ENCODE data around the gene MYH6.

The MYH6 gene

DNA sequence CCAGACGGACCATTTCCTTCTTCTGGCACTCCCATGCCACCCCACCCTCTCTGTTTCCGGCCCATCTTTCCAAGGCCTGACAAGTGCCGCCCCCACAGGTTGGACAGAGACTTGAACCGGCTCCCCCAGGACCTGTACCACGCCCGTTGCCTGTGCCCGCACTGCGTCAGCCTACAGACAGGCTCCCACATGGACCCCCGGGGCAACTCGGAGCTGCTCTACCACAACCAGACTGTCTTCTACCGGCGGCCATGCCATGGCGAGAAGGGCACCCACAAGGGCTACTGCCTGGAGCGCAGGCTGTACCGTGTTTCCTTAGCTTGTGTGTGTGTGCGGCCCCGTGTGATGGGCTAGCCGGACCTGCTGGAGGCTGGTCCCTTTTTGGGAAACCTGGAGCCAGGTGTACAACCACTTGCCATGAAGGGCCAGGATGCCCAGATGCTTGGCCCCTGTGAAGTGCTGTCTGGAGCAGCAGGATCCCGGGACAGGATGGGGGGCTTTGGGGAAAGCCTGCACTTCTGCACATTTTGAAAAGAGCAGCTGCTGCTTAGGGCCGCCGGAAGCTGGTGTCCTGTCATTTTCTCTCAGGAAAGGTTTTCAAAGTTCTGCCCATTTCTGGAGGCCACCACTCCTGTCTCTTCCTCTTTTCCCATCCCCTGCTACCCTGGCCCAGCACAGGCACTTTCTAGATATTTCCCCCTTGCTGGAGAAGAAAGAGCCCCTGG lies 32.4 kb downstream of the MYH6 start:
- no peak for DNase-seq

DNA sequence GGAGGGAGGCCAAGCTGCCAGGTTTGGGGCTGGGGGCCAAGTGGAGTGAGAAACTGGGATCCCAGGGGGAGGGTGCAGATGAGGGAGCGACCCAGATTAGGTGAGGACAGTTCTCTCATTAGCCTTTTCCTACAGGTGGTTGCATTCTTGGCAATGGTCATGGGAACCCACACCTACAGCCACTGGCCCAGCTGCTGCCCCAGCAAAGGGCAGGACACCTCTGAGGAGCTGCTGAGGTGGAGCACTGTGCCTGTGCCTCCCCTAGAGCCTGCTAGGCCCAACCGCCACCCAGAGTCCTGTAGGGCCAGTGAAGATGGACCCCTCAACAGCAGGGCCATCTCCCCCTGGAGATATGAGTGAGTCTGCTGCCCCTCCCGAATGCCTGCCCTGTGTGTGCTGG lies 35.0 kb downstream of the MYH6 start:
- no peak for DNase-seq

DNA sequence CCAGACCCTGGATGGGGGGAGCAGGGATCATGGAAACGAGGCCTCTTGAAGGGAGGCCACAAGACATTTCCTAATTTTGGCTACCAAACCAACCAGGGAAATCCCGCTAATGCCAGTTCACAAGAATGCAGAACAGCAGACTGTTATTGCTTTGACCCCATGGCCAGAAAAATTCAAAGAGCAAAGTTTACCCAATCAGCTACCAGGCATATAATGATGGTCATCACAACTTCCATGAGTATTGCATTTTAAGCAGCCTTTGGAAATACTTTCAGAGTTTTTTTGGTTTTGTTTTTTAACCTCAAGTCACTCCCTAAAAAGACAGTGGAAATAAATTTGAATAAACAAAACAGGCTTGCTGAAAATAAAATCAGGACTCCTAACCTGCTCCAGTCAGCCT lies 35.6 kb downstream of the MYH6 start, which contains the start of gene IL25:
TSS of gene IL25 (plus strand) at position 301 of the 400 bp plus-strand sequence.
- DNase-seq: no peak

DNA sequence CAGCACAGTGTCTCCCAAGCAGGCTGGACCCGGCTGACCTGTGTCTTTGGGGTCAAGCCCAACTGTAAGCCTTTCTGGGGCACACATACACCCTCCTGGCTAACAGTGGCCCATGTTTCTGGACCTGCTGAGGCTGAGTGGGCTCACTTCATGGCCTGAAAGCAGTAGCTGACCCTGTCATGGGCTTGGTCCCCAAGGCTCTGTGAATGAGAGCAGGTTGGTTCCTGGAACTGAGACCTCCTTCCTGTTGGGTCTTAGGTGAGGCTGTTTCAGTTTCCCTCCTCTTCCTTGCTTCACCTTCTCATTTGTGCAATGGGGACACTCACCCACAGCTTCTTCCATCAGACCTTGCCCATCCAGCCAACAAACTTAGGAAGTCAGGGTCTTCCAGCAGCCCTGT lies 36.2 kb downstream of the MYH6 start:
- no peak for DNase-seq

DNA sequence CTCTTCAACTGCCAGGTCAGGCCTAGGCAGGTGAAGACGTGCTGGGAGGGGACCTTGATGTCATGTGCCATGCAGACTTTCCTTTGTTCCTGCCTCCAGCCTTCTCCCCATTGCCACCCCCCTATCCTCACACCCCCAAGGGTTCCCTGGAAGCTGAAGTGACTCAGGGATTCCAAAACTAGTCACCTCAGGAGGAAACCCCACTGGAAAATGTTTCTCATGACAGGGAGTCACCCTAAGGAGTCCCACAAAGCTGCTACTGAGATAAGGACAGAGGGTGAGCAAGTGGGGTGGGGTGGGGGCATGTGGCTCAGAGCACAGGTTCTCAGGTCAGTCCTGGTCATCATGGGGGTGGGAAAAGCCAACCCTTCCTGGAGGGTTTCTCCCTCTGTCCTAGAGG lies 37.9 kb downstream of the MYH6 start:
- no peak for DNase-seq

DNA sequence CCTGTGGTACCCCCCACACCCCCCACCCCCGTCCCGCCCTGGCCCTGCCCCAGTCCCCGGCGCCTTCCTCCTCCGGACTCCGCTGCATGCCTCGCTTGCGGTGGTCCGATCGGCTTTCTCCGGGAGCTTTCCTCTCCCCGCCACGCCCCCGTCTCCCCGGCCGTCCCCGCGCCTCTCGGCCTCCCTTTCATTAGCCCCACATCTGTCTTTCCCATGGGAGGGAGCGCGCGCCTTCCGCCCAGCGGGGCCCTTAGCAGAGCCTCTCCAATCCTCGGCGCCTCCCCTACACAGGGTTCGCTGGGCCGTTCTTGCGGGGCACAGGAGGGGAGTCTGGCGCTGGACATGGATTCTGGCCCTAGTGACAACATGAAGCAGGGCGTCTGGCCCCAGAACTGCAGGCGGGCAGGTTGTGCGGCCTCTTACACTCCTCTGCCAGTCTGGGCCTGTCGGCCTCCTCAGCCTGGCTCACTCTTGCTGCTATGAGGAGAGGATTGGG lies 41.6 kb downstream of the MYH6 start:
- no peak for DNase-seq

DNA sequence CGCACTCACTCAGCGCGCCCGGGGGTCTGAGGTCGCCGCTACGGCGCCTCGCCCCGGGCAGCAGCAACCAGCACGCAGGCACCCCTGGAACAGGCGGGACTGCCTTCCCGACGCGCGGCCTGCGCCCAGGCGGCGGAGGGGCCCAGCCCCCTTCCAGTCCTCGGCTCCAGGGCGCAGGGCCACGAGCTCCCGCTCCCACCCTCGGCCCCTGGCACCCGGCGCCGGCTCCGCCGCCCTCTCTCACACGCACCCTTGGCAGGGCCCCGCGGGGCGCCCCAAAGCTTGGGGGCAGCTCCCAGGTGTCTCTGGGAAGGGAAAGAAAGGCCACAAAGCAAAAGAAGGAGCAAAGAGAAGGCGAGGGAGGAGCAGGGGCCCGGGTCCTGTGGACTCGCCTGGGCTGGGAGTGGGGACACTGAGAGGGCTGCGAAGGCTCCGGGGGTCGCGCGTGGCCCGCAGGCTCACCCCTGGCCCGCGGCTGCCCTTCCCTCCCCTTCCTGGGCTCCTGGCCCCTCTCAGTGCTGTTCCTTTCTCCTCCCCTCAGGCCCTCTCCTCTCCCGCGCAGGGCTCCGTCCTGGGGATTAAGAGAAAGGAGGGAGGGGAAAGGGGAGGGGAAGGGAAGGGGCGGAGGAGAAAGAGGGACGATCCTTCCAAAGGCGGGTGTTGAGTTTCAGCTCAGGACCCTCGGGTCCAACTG lies 42.2 kb downstream of the MYH6 start:
- DNase-seq: no peak

DNA sequence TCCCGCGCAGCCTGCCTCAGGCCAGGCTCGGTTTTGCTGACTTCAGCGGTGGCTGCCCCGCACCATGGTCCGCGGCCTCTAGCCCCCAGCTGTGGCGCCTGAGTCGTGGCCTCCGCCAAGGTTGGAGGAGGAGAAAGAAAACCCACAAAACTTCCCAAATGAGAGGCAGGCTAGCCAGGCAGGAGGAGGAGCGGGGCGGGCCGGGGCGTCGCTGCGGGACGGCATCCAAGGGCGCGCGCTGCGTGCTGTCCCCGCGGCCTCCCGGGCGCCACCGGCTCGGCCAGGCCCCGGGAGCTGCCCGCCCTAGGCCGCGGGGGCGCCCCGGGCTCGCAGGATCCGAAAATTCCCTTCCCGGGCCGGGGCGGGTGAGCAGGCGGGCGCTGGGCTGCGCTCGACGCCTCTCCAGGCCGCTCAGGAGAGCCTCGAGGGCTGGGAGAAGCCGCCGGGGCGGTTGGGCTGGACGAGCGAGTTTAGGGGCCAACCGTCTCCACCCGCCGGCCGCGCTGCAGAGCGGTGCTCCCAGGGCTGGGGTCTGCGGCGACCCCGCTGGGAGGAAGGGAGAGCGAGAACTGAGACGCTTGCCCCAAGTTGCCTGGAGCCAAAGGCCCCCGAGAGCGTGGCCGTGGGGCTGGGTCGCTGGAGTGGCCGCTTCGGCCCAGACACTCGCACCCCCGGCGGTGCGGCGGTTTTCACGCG lies 42.9 kb downstream of the MYH6 start, which contains the start of gene EFS:
TSS of gene EFS (minus strand) at position 137 of the 696 bp plus-strand sequence. CDS start 147 bp downstream, outside the sequence.
- no peak for DNase-seq

DNA sequence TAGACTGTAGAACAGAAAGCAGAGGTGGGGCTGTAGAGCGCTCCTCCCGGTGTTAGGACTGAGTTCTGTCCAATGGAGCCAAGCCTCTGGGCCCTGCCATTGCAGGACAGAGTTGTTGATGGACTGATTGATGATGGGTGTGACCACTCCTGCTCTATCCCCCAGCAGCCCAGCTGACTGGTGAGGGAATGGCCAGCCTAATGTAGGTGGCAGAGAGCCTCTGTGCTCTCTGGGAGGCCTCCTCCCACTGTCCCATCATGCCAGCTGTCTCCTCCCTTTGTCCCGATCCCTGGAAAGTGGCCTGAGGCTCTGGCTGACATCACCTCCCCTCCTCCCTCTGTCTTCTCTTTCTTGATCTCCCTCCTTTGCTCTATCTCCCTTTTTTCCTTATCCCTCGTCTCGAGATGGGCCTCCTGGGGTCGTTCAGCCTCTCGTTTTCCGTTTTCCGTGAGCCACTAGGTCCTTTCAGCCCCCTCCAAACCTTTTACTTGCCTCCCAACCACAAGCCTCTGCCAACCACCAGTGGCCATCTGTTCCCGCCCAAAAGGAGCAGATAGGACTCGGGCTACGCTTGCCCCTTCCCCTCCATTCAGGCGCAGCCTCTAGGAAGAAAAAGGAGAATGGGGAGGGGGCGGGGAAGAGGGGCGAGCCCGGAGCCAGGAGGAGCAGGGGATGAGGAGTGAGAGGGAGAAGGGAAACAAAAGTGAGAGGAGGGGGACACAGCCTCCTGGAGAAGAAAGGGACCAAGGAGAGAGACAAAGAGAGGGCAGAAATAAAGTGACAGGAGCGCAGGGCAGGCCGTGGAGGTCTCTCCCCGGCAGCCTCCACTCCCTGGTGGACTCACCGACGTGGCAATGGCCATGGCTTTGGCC lies 43.7 kb downstream of the MYH6 start:
- DNase-seq: no peak

DNA sequence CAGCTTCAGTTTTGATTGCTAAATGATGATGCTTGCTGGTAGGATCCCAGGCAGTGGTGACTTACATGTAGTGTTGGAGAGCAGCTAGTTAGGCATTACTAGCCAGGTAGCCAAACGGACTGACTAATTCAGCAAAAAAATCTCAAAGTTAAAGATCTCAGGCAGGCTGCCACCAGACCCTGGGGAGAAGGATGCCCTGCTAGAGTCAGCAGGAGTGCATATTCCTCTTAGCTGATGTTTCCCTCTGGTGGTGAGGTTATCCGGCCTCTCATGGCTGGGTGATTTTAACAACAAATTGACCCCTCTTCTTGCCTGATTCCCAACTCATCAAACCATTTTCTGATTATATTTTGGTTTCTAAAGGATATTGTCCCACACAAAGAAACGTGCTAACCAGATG lies 45.9 kb downstream of the MYH6 start:
- no peak for DNase-seq

DNA sequence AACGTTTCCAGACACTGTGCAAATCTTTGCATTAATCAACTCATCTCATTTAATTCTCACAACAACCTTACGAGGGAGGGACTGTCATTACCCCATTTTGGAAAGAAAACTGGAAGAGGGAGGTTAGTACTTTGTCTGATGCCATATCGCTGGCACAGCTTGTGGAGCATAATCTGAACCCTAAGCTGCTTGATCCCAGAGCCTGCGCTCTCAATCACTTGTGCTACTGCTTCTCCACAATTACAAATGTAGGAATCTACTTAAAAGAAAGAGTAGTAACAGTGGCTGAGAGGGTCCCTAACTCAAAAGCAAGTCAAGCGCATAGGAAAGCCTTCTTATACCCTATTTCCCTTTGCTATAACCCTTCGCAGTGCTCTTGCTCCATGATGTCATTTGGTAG lies 46.3 kb downstream of the MYH6 start:
- DNase-seq: no peak

DNA sequence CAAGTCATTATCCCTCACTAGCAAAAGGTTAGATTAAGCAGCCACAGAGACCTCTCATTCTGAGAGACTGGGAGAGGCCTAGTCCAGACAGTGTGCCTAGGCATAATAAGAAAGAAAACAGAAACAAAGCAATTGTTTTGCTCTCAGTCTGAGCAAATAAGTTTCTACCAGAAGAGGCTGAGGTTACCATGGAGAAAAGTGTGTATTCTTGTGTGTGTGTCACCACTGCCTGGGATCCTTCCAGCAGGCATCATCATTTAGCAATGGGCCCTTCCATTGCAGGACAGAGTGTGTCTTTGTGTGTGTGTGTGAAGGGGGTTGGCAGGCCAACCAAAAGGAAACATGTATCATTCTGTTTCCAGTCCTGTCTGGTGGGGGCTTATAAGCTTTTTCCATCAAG lies 46.8 kb downstream of the MYH6 start:
- DNase-seq: no peak

DNA sequence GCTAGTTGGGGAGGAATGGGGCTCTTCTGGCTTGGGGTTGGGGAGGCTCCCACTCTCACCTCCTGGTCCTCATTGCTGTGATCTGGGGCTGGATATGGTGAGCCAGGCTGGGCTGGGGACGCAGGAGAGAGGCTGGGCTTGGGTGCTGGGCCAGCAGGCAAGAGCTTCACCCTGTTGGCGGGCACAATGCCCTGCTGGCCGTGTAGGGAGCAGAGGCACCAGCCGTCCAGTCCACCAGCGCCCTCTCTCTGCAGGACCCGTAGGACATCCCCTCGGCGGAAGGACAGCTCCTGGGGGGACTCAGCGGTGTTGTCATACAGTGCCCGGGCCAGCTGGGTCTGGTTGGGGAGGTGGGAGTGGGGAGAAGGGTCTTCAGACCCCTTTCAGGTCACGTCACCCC lies 47.6 kb downstream of the MYH6 start:
- no peak for DNase-seq

DNA sequence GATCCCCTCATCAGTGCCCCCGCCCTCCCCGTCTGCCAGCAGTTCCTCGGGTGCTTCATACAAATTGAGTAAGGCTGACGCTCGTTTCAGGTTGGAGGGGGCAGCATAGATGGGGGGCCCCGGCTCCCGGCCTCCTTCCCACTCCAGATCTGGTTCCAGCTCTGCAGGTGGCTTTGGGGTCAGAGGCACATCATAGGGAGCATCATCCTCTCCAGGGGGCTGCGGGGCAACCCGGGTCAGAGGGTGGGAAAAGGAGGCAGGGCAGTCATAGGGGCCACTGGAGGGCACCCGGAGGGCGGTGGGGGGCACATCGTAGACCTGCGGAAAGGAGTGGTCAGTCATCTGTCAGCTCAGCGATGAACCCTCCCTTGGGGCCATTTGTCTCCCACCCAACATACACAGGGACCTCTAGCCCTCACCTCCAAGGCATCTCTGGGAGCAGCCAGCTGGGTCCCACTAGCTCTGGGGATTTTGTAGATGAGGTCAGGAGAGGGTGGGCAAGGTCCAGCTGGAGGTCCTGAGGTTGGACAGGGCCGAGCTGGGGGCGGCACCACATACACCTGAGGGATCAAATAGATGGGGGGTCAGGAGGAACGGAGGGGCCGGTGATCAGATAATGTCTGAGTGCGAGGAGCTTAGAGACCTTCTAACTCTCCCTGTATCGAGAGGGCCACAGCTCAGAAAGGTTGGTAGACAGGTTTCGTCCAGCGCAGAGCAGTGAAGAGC lies 48.2 kb downstream of the MYH6 start:
- no peak for DNase-seq

DNA sequence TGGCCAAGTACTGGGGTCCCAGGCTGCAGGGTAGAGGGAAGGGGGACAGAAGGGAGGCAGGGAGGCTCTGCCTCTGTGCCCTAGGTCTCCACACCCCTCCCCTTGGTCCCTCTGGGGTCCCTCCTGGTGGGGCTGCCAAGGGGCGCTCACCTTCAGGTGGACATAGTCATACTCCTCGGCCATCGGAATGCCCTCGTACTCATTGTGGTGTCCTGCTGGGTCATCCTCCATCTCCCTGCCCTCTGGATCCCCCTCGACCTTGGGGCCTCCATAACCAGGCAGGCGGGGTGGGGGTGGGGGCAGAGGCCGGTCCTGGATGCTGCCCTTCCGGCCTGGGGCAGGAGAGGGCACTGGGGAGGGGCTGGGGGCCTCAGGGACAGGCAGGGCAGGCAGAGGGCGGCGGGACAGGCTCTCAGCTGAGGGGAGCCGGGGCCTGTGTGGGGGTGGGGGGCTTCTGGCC lies 48.9 kb downstream of the MYH6 start:
- DNase-seq: no peak

DNA sequence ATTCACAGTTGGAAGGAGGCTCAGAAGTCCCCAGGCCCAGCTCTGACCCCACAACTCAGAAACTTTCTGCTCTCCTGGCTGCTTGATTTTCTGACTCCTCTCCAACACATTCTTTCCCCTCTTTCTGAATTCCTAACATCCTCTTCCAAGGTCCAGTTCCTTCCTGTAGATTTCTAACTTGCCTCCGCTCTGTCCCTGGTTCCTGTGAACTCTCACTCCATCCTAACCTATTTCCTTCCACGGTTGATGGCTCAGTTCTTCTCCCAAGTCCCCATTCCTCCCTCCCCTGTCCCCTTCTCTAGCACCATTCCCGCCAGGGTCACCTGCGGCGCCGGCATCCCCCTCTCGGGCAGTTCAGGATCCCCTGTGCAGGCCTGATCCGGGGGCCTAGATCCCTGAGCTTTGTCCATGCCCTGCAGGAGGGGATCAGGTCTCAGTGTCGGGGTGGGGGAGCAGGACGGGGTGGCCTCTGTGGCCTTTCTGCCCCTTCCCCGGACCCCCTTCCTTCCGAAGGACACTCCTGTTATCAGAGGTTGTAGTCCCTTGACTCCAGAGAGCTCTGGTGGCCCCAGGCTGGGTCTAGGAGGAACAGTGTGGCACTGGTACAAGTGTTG lies 49.4 kb downstream of the MYH6 start:
- DNase-seq: no peak

DNA sequence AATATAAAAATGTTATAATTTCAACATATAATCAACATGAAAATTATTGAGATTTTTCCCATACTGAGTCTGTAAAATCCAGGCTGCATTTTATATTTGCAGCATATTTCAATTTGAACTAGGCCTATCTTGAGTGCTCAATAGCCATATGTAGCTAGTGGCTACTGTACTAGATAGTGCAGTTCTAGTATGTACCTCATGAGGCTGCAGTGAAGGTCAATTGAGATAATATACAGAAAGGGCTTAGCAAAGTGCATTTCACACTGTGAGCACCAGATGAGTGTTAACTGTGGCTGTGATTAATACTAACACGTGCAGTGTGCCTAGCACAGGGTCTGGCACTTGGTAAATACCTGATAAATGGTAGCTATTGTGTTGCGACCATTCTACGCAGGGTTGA lies 50.0 kb downstream of the MYH6 start:
- no peak for DNase-seq

DNA sequence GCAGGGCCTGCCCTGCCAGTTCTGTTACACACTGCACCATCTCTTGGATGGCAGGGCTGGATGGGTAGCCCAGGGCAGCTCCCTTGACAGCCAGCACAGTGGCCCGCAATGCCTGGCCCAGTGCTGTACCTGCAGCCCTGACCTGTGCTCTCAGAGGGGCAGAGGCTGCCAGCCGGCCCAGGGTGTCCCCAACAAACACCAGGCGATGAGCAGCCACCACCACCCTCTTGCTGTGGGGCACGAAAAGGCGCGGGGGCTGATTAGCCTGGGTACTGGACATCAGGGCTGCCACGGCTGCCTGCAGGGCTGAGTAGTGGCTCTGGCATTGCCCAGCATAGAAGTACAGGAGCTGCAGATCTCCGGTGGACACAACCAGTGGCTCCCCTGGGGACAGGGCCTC lies 50.8 kb downstream of the MYH6 start:
- DNase-seq: no peak

DNA sequence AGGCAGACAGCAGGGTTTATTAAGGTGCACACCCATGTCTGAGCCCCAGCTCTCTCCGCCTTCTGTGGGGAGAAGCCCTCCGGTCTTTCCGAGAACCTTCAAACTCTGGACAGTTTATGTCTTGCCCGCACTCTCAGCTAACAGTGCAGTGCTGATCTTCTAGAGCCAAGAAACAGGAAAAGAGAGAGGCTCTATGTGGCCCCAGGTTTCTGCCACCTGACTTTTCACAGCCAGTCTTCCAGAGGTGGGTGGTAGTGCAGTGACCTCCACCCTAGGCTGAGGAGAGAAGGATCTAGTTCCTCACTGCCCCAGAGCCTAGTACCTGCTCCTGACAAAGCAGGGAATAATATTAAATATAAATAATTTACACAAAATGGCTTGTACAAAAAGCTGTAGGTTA lies 51.4 kb downstream of the MYH6 start:
- no peak for DNase-seq

DNA sequence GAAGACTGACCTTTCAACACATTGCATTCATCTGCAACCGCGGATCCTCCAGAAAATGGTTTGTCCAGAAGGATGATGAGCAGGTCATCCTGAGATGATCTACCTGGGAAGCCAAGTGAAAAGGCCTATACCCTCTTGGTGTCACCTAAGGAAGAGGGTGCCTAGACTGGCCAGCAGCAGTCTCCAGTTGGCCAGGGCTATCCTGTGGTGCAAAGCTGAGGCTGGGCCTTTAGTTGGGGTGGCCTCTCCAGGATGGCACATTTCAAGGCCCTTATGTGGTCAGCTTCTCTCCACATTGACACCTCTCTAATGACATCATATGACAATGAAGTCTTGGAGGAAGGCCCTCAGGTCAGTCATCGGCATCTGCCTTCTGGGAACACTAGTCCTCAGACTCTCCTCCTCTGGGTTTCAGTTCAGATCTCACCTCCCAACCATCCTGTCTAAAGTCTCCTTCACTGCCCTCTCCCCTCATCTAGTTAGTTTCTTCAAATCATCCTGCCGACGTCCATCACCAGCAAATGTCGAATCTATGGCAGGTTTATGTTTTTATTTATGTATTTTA lies 52.1 kb downstream of the MYH6 start:
- no peak for DNase-seq

DNA sequence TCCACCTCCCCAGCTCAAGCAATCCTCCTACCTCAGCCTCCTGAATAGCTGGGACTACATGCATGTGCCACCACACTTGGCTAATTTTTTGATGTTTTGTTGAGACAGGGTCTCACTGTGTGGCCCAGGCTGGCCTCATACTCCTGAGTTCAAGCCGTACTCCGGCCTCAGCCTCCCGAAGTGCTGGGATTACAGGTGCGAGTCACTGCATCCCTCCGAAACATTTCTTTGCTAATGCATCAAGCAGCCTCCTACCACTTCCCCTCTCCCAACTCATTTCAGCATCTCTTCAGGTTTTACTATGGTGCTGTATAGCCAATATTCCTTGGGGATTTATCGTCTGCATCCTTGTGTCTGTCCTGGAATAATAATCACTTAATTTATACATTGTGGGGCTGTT lies 53.1 kb downstream of the MYH6 start:
- no peak for DNase-seq
